ENCODE measurements around the gene KRTAP1-4.

Gene KRTAP1-4

DNA sequence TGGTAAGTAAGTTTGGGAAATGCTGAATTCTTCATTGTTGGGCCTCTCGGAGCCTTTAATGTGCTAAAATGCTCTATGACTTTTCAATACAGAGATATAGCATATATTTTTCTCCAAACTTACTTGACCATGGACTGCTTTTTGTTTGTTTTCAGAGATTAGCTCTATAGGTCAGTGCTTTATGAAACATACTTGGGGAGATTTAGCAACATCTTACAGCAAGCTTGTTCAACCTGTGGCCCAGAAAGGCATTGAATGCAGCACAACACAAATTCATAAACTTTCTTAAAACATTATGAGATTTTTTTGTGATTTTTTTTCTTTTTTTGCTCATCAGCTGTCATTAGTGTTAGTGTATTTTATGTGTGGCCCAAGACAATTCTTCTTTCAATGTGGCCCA is 20.1 kb downstream of the KRTAP1-4 start:
- TF ChIP-seq, protein P1, sequence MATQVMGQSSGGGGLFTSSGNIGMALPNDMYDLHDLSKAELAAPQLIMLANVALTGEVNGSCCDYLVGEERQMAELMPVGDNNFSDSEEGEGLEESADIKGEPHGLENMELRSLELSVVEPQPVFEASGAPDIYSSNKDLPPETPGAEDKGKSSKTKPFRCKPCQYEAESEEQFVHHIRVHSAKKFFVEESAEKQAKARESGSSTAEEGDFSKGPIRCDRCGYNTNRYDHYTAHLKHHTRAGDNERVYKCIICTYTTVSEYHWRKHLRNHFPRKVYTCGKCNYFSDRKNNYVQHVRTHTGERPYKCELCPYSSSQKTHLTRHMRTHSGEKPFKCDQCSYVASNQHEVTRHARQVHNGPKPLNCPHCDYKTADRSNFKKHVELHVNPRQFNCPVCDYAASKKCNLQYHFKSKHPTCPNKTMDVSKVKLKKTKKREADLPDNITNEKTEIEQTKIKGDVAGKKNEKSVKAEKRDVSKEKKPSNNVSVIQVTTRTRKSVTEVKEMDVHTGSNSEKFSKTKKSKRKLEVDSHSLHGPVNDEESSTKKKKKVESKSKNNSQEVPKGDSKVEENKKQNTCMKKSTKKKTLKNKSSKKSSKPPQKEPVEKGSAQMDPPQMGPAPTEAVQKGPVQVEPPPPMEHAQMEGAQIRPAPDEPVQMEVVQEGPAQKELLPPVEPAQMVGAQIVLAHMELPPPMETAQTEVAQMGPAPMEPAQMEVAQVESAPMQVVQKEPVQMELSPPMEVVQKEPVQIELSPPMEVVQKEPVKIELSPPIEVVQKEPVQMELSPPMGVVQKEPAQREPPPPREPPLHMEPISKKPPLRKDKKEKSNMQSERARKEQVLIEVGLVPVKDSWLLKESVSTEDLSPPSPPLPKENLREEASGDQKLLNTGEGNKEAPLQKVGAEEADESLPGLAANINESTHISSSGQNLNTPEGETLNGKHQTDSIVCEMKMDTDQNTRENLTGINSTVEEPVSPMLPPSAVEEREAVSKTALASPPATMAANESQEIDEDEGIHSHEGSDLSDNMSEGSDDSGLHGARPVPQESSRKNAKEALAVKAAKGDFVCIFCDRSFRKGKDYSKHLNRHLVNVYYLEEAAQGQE (IDR thresholded peaks at IDR 0.05; ENCODE audit: insufficient replicate concordance, low read depth) = no peak
- TF ChIP-seq, protein P2, sequence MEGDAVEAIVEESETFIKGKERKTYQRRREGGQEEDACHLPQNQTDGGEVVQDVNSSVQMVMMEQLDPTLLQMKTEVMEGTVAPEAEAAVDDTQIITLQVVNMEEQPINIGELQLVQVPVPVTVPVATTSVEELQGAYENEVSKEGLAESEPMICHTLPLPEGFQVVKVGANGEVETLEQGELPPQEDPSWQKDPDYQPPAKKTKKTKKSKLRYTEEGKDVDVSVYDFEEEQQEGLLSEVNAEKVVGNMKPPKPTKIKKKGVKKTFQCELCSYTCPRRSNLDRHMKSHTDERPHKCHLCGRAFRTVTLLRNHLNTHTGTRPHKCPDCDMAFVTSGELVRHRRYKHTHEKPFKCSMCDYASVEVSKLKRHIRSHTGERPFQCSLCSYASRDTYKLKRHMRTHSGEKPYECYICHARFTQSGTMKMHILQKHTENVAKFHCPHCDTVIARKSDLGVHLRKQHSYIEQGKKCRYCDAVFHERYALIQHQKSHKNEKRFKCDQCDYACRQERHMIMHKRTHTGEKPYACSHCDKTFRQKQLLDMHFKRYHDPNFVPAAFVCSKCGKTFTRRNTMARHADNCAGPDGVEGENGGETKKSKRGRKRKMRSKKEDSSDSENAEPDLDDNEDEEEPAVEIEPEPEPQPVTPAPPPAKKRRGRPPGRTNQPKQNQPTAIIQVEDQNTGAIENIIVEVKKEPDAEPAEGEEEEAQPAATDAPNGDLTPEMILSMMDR (IDR thresholded peaks at IDR 0.05; ENCODE audit: insufficient read depth, low read length) = no peak
- TF ChIP-seq POLR2AphosphoS5 (IDR thresholded peaks at IDR 0.05; ENCODE audit: low read depth) (no peak), SPI1 (IDR thresholded peaks at IDR 0.05; ENCODE audit: borderline replicate concordance, low read depth) (no peak), GABPA (IDR thresholded peaks at IDR 0.05; ENCODE audit: low read depth) (no peak)
- Histone ChIP-seq H3K27ac (replicated peaks) (no peak overlapping the region), H3K4me3 (replicated peaks; ENCODE audit: insufficient read depth, low read length) (no peak overlapping the region), H3K27me3 (ENCODE audit: insufficient read depth, poor library complexity, severe bottlenecking) (peaks cover 2% of the 10 kb centered on the region)
- no peak for DNase-seq (ENCODE audit: low read depth in 1 of 2, low spot score in 1 of 2)

DNA sequence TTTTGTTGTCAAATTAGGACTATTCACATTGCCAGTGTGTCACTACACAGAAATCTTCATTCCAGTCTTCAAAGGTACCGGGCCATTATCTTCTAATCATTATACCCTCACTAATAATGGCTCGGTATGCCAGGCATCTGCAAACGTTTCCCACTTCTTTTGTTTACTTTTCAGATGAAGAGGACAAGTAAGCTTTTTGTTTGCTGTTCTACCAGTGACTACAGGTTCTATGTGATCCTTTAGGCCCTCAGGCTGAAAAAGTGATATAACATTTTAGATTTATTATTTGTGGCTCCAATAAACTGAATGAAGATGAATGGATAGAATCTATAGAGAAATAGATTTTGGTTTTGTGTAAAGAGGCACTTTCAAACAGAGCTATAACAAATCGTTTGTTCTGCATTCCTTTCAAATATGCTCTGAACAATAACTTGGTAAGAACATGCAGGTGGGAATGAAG is 20.7 kb downstream of the KRTAP1-4 start:
- no peak overlapping the region for H3K4me3 ChIP-seq (replicated peaks; ENCODE audit: insufficient read depth, low read length)
- no peak overlapping the region for H3K27ac ChIP-seq (replicated peaks)
- H3K27me3 ChIP-seq (ENCODE audit: insufficient read depth, poor library complexity, severe bottlenecking) = peaks cover 2% of the 10 kb centered on the region
- DNase-seq (ENCODE audit: low read depth in 1 of 2, low spot score in 1 of 2) = no peak
- TF ChIP-seq POLR2AphosphoS5 (IDR thresholded peaks at IDR 0.05; ENCODE audit: low read depth) = no peak
- TF ChIP-seq GABPA (IDR thresholded peaks at IDR 0.05; ENCODE audit: low read depth) = no peak
- TF ChIP-seq SPI1 (IDR thresholded peaks at IDR 0.05; ENCODE audit: borderline replicate concordance, low read depth) = no peak
- TF ChIP-seq, protein P1 (IDR thresholded peaks at IDR 0.05; ENCODE audit: insufficient replicate concordance, low read depth) = no peak
- TF ChIP-seq, protein P2 (IDR thresholded peaks at IDR 0.05; ENCODE audit: insufficient read depth, low read length) = no peak

DNA sequence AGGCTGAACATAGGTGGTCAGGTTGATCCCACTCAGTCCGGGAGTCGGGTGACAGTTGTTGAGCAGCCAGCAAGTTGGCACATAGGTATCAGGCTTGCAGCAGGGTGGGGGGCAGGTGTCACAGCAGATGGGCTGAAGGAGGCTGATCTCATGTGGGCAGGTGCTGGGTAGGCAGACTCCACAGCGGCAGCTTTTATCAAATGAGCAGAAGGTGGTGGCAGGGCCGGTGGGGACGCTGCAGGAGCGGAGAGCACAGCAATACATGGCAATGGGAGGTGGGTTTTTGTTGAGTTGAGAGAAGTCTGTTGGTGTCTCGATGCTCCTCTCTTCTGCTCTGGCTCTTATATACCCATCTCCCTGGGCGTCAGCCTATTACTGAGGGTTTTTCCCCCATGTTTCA is 21.2 kb downstream of the KRTAP1-4 start, which contains the start of gene KRTAP3-1:
TSS of gene KRTAP3-1 (minus strand) at position 318 of the 400 bp plus-strand sequence. CDS start at position 264, 54 bp downstream.
- Histone ChIP-seq H3K27me3 (ENCODE audit: insufficient read depth, poor library complexity, severe bottlenecking) (peaks cover 2% of the 10 kb centered on the region), H3K27ac (replicated peaks) (no peak within 1 kb of the TSS), H3K4me3 (replicated peaks; ENCODE audit: insufficient read depth, low read length) (no peak within 1 kb of the TSS)
- TF ChIP-seq, protein P2 (IDR thresholded peaks at IDR 0.05; ENCODE audit: insufficient read depth, low read length) = no peak
- TF ChIP-seq, protein P1 (IDR thresholded peaks at IDR 0.05; ENCODE audit: insufficient replicate concordance, low read depth) = no peak
- no peak for TF ChIP-seq SPI1 (IDR thresholded peaks at IDR 0.05; ENCODE audit: borderline replicate concordance, low read depth)
- no peak for TF ChIP-seq POLR2AphosphoS5 (IDR thresholded peaks at IDR 0.05; ENCODE audit: low read depth)
- TF ChIP-seq GABPA (IDR thresholded peaks at IDR 0.05; ENCODE audit: low read depth) = no peak
- DNase-seq (ENCODE audit: low read depth in 1 of 2, low spot score in 1 of 2) = no peak

Data from HL-60 (cell line).